IMR-90 (cell line): ENCODE data around the gene LHX8. TPM values are rescaled to one million over a fixed set of nuclear protein-coding genes. Genes with fewer than 3 reads are reported as not detected.

ENCODE experiments used
- ATAC-seq: fragments of 200-7000 bp; cut with Tn5 transposase; 2 replicates; pipeline ENCODE4 v1.9.1; 2020; ENCODE audit warnings: low read depth, mild to moderate bottlenecking, moderate library complexity
- BruUV-seq: library from RNA; stranded (reverse); fragments of 400-500 nt; replicated peaks from 2 replicates; lab custom pipeline; 2021; lab: Mats Ljungman, UMichigan
- CTCF ChIA-PET: fragments of 300-600 bp; formaldehyde crosslinking; extraction: SDS; loops from one replicate; lab custom pipeline; 2021; ENCODE audit warnings: antibody characterized with exemption; lab: Yijun Ruan, JAX
- POLR2A ChIA-PET: fragments of 300-600 bp; sonication (Branson Sonifier 250); formaldehyde crosslinking; loops from one replicate; lab custom pipeline; 2022; ENCODE audit warnings: antibody characterized with exemption; ENCODE audit not compliant: unreplicated experiment; lab: Charles Lee
- DNase-seq: peaks from one replicate; pipeline ENCODE4 v3.0.0; 2013
- H2AFZ ChIP-seq: replicated peaks from 2 replicates; pipeline ENCODE3; 2013; ENCODE audit warnings: low read length, mild to moderate bottlenecking; ENCODE audit not compliant: poor library complexity
- H2AK5ac ChIP-seq: 2 replicates; pipeline ENCODE4 v1.6.1; 2013; ENCODE audit warnings: low read depth, low read length, inconsistent platforms
- H2AK9ac ChIP-seq: replicated peaks from 2 replicates; pipeline ENCODE3; 2013; ENCODE audit warnings: mild to moderate bottlenecking, low read depth, low read length, moderate library complexity; ENCODE audit not compliant: poor library complexity
- H2BK120ac ChIP-seq: 2 replicates; pipeline ENCODE4 v1.6.1; 2013; ENCODE audit warnings: low read depth, low read length, inconsistent platforms
- H2BK15ac ChIP-seq: 3 replicates; pipeline ENCODE4 v1.6.1; 2013; ENCODE audit warnings: low read depth, low read length, inconsistent platforms
- H2BK20ac ChIP-seq: 2 replicates; pipeline ENCODE4 v1.6.1; 2013; ENCODE audit warnings: low read depth, mild to moderate bottlenecking, inconsistent platforms, low read length, moderate library complexity
- H2BK5ac ChIP-seq: 2 replicates; pipeline ENCODE4 v1.6.1; 2013; ENCODE audit warnings: mild to moderate bottlenecking, low read depth, low read length, inconsistent platforms; ENCODE audit not compliant: poor library complexity, severe bottlenecking
- H3K14ac ChIP-seq: replicated peaks from 2 replicates; pipeline ENCODE4 v1.6.1; 2013; ENCODE audit warnings: low read depth, low read length, inconsistent platforms
- H3K18ac ChIP-seq: 2 replicates; pipeline ENCODE4 v1.6.1; 2013; ENCODE audit warnings: low read depth, low read length, control low read depth
- H3K23ac ChIP-seq: 2 replicates; pipeline ENCODE4 v1.6.1; 2013; ENCODE audit warnings: low read depth, low read length, inconsistent platforms
- H3K27ac ChIP-seq: 2 replicates; pipeline ENCODE4 v1.5.1; 2013; ENCODE audit warnings: mild to moderate bottlenecking, control low read depth, low read length; ENCODE audit not compliant: insufficient read depth
- H3K27me3 ChIP-seq: 2 replicates; pipeline ENCODE4 v1.6.1; 2013; ENCODE audit warnings: low read length; ENCODE audit not compliant: control insufficient read depth, insufficient read depth
- H3K36me3 ChIP-seq: 2 replicates; pipeline ENCODE4 v1.6.1; 2013; ENCODE audit warnings: low read length, mixed read lengths; ENCODE audit not compliant: control insufficient read depth, insufficient read depth
- H3K4ac ChIP-seq: 2 replicates; pipeline ENCODE4 v1.6.1; 2013; ENCODE audit warnings: low read depth, low read length, inconsistent platforms
- H3K4me1 ChIP-seq: 2 replicates; pipeline ENCODE4 v1.6.1; 2013; ENCODE audit warnings: low read length, mixed read lengths; ENCODE audit not compliant: control insufficient read depth, insufficient read depth
- H3K4me2 ChIP-seq: 2 replicates; pipeline ENCODE4 v1.6.1; 2013; ENCODE audit warnings: low read depth, mild to moderate bottlenecking, control low read depth, low read length, moderate library complexity
- H3K4me3 ChIP-seq: 2 replicates; pipeline ENCODE4 v1.5.1; 2013; ENCODE audit warnings: low read depth, mild to moderate bottlenecking, control low read depth, low read length, moderate library complexity; ENCODE audit not compliant: insufficient read depth
- H3K56ac ChIP-seq: 2 replicates; pipeline ENCODE4 v1.6.1; 2013; ENCODE audit warnings: low read length, inconsistent platforms; ENCODE audit not compliant: insufficient read depth; ENCODE audit errors: extremely low read depth
- H3K79me1 ChIP-seq, 2 experiments: 2 replicates each; pipeline ENCODE4 v1.6.1; 2013; ENCODE audit warnings: low read length in 2 of 2, inconsistent platforms in 1 of 2, low read depth in 1 of 2
- H3K9ac ChIP-seq: 2 replicates; pipeline ENCODE4 v1.6.1; 2013; ENCODE audit warnings: low read depth, low read length, control low read depth
- H3K9me1 ChIP-seq: 2 replicates; pipeline ENCODE4 v1.6.1; 2013; ENCODE audit warnings: low read length, inconsistent platforms; ENCODE audit not compliant: insufficient read depth
- H3K9me3 ChIP-seq: 2 replicates; pipeline ENCODE4 v1.6.1; 2013; ENCODE audit warnings: low read length; ENCODE audit not compliant: control insufficient read depth, insufficient read depth
- H4K20me1 ChIP-seq: 2 replicates; pipeline ENCODE4 v1.6.1; 2013; ENCODE audit warnings: low read length, inconsistent platforms; ENCODE audit not compliant: insufficient read depth
- H4K5ac ChIP-seq: 2 replicates; pipeline ENCODE4 v1.6.1; 2013; ENCODE audit warnings: mild to moderate bottlenecking, low read depth, low read length, control low read depth
- H4K8ac ChIP-seq, 2 experiments: 2 replicates each; pipeline ENCODE4 v1.6.1; 2013; ENCODE audit warnings: low read depth in 2 of 2, low read length in 2 of 2, control low read depth in 1 of 2, inconsistent platforms in 1 of 2
- H4K91ac ChIP-seq: 2 replicates; pipeline ENCODE4 v1.6.1; 2013; ENCODE audit warnings: low read depth, low read length, inconsistent platforms; ENCODE audit not compliant: insufficient read depth
- BHLHE40 ChIP-seq: fragments of 150-350 bp; IDR thresholded peaks from 2 replicates; pipeline ENCODE4 v1.6.1; 2016; ENCODE audit warnings: mild to moderate bottlenecking, low read depth, low read length
- CEBPB ChIP-seq: IDR thresholded peaks from 2 replicates; pipeline ENCODE4 v1.6.1; 2012; ENCODE audit warnings: low read depth, low read length, improper control_type of control experiment
- FOS ChIP-seq: fragments of 150-350 bp; IDR thresholded peaks from 2 replicates; pipeline ENCODE4 v1.6.1; 2016; ENCODE audit warnings: low read depth, low read length
- MAZ ChIP-seq: IDR thresholded peaks from 2 replicates; pipeline ENCODE4 v1.6.1; 2012; ENCODE audit warnings: low read depth, mild to moderate bottlenecking, low read length, improper control_type of control experiment, moderate library complexity, borderline replicate concordance
- MXI1 ChIP-seq: IDR thresholded peaks from 2 replicates; pipeline ENCODE4 v1.6.1; 2012; ENCODE audit warnings: low read depth, mild to moderate bottlenecking, low read length, moderate library complexity, borderline replicate concordance
- POLR2A ChIP-seq: IDR thresholded peaks from 2 replicates; pipeline ENCODE4 v1.6.1; 2012; ENCODE audit warnings: mild to moderate bottlenecking, low read depth, low read length
- RAD21 ChIP-seq: IDR thresholded peaks from 2 replicates; pipeline ENCODE4 v1.6.1; 2012; ENCODE audit warnings: low read length, improper control_type of control experiment
- RCOR1 ChIP-seq: IDR thresholded peaks from 2 replicates; pipeline ENCODE4 v1.6.1; 2012; ENCODE audit warnings: mild to moderate bottlenecking, low read length, improper control_type of control experiment; ENCODE audit not compliant: insufficient replicate concordance
- RFX5 ChIP-seq: IDR thresholded peaks from 2 replicates; pipeline ENCODE4 v1.8.0; 2012; ENCODE audit warnings: low read depth, mild to moderate bottlenecking, low read length, moderate library complexity
- SMC3 ChIP-seq: fragments of 150-350 bp; IDR thresholded peaks from 2 replicates; pipeline ENCODE4 v1.6.1; 2016; ENCODE audit warnings: low read depth, mild to moderate bottlenecking, antibody characterized with exemption, low read length, moderate library complexity
- USF2 ChIP-seq: fragments of 150-350 bp; IDR thresholded peaks from 2 replicates; pipeline ENCODE4 v1.6.1; 2017; ENCODE audit warnings: mild to moderate bottlenecking, antibody characterized with exemption, low read length, low read depth
- WGBS, 2 experiments: methylation state at CpG; one replicate each; pipeline versions ENCODE4 v1.1.5 to v1.1.7; 2013; ENCODE audit warnings: missing lambda C conversion rate in 2 of 2; ENCODE audit not compliant: insufficient read length in 1 of 2; ENCODE audit errors: extremely low coverage in 2 of 2; 5-methylcytosine and 5-hydroxymethylcytosine counted together
- dilution Hi-C: fragments of 300-500 bp; cut with HindIII; formaldehyde crosslinking; loops from one replicate; pipeline ENCODE4 v1.14.3; 2018; ENCODE audit warnings: low sequenced_read_pairs; ENCODE audit not compliant: unreplicated experiment
- in situ Hi-C: fragments of 300-500 bp; cut with MboI; formaldehyde crosslinking; loops from 3 replicates; pipeline ENCODE4 v1.14.3; 2019; ENCODE audit warnings: low sequenced_read_pairs, inconsistent platforms, mixed read lengths
- intact Hi-C: fragments of 100-400 bp; cut with micrococcal nuclease; formaldehyde crosslinking; loops from 2 replicates; pipeline ENCODE4 v1.10.0; 2022
- polyA plus RNA-seq, 3 experiments: library from polyadenylated mRNA; depleted of rRNA; stranded (reverse); fragments of >200 nt; gene quantifications; 2 replicates each; pipeline ENCODE4 v1.2.3, GENCODE V29; 2012; ENCODE audit warnings: low replicate concordance in 1 of 3
- total RNA-seq: library from RNA; depleted of rRNA; stranded (reverse); fragments of >200 nt; gene quantifications from 2 replicates; pipeline ENCODE4 v1.2.3, GENCODE V29; 2012

Gene LHX8
- total and polyA plus RNA-seq, 2 of the 4 experiments (the other 2 are of a cell fraction), result not detected

GRCh38 chr1:75124510-75124909 is 9.7 kb upstream of the LHX8 start:
- H3K4me1 ChIP-seq, result no peaks in the 10 kb centered on the region
- TF ChIP-seq CEBPB (no peak), MAZ (no peak), BHLHE40 (no peak), USF2 (no peak), RCOR1 (no peak), RAD21 (no peak), POLR2A (no peak), MXI1 (no peak), FOS (no peak), SMC3 (no peak), RFX5 (no peak)
- POLR2A ChIA-PET, result no interaction called here
- H3K79me1 ChIP-seq, result no peaks in the 10 kb centered on the region
- no peak overlapping the region for H4K91ac ChIP-seq
- H2AK9ac ChIP-seq, result no peak overlapping the region
- in situ Hi-C loops (no loop called here), intact Hi-C loops (no loop called here), dilution Hi-C loops (no loop called here)
- no peaks in the 10 kb centered on the region for H3K36me3 ChIP-seq
- H3K4ac ChIP-seq, result no peak overlapping the region
- no peak overlapping the region for H2BK20ac ChIP-seq
- H3K9me1 ChIP-seq, result no peaks in the 10 kb centered on the region
- H3K27ac ChIP-seq, result no peak overlapping the region
- no peak for DNase-seq
- no peak for ATAC-seq
- no peak overlapping the region for H4K5ac ChIP-seq
- no peaks in the 10 kb centered on the region for H3K9me3 ChIP-seq
- H3K14ac ChIP-seq, result no peak overlapping the region
- H3K56ac ChIP-seq, result no peak overlapping the region
- H2BK15ac ChIP-seq, result no peak overlapping the region
- no peak overlapping the region for H4K8ac ChIP-seq
- no peak overlapping the region for H3K23ac ChIP-seq
- H2AK5ac ChIP-seq, result no peak overlapping the region
- no peak overlapping the region for H3K18ac ChIP-seq
- peak overlapping the region; percentile 58 for H2AFZ ChIP-seq
- H2BK120ac ChIP-seq, result no peak overlapping the region
- H3K27me3 ChIP-seq, result peaks cover 25% of the 10 kb centered on the region
- no peak overlapping the region for H2BK5ac ChIP-seq
- no peak overlapping the region for H3K4me2 ChIP-seq
- CTCF ChIA-PET, result no interaction called here
- no peak overlapping the region for H3K9ac ChIP-seq
- no peak overlapping the region for H3K4me3 ChIP-seq
- H4K20me1 ChIP-seq, result no peaks in the 10 kb centered on the region
- no TSS peak for BruUV-seq
- WGBS, 2 experiments, result no CpG with 5 or more reads among the region's 23 CpGs
